Central memory CD4-positive, alpha-beta T cell (primary cell): ENCODE measurements around the gene CDAN1.

ENCODE experiments used
- DNase-seq: peaks from one replicate; pipeline ENCODE4 v3.0.0; 2022

CDAN1 gene

DNA sequence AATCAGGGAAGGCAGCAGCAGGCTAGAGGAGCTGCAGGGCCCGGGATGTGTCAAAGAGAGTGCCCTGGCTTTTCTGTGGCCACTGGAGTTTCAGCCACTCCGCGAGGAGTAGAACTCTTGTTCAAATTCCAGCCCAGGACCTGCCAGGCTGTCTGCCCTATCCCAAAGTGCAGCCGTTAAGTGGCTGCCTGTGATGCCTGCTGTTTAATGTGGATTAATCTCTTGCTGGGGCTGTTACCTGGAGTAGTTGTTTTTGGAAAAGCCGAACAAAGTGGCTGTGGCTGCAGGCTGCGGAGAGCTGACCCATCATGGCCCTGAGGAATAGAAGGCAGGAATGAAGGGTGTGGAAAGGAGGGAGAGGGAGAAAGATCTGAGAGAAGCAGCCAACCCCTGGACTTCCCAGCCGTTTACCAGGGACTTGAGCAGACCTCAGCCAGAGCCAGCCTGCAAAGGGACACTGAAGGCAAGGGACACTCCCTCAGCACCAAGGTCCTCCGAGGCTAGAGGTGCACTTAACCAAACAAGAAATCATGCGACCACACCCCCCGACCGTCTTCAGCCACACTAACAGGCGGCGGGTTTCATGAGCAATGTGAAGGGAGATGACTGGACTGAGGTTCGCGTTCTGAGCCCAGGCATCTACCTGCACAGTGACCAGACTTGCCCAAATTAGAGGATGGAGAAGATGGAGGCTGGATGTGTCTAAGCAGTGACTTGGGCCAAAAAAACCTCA lies 4.7 kb downstream of the CDAN1 start:
- DNase-seq = no peak

- no peak for DNase-seq
Observed at GRCh38 chr15:42731461-42731860, 5.5 kb downstream of the CDAN1 start.

DNA sequence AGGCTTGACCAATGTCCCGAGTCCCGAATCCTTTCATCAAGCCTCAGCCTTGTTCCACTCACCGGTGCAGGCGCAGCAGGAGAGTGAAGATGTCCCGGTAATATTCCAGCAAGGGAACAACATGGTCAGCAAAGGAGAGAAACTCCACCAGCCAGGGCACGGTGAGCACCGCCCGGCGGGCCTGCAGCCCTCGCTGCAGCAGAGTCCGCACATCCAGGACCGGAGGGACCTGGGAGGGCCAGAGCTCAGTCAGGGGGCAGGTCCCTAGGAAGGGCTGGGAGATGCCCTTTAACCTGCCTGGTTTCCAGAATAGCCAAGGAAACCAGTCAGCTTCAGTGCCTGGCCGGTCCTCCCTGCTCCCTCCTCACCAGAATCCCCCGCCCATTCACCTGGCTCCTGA lies 6.4 kb downstream of the CDAN1 start:
- DNase-seq = no peak

DNA sequence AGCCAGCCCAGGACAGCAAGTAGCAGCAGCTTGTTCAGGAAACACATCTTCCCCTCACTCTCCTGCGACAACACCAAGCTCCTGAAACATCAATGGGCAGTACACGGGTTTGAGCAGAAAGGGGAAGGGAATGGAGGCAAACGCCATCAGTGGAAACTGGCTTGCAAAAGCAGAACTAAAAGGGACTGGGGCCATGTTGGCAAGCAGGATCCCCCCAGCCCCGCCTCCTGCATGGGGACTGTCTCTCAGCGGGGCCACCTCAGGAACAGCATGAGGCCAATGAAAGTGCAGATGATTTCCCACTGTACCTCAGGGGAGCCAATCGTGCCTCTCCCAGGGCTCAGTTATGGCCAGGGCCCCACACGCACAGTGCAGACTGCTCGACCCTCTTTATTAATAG lies 6.8 kb downstream of the CDAN1 start:
- DNase-seq = no peak

DNA sequence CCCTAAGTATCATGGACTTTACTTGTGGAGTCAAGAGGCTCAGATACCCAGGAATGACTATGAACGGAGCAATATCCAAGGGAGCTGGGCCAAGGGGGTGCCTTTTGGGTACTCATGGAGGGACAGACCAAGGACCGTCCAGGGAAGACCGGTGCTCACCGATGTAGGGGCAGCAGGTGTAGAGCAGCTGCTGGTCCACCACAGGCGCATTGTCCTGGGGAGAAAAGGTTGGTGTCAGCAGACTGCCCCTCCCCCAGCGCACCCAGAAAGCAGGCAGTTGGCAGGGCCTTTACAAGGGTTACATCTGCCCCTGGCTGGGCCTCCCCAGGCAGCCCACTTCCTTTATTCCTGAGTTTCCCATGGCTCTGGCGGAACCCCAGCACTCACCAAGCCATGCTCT lies 7.5 kb downstream of the CDAN1 start:
- DNase-seq = no peak

GRCh38 chr15:42728972-42729371 lies 8.0 kb downstream of the CDAN1 start:
- DNase-seq = no peak

DNA sequence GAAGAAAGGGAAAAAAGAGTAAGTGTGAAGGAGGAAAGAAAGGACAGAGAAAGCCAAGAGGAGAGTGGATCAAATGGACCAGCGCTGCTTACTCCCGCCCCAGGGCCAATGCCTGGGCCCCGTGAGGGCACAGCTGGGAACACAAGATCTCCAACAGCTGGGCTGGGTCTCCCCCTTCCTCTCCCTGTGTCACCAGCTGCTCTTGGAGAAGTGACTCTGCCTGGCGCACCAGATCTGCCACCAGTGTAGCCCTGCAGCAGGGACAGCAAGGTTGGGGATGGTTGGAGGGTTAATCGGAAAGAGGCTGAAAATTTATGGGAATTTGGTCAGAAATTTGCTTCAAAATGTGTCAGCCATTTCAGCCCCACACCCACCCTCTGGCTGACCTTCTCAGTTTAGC lies 8.4 kb downstream of the CDAN1 start:
- DNase-seq = no peak

DNA sequence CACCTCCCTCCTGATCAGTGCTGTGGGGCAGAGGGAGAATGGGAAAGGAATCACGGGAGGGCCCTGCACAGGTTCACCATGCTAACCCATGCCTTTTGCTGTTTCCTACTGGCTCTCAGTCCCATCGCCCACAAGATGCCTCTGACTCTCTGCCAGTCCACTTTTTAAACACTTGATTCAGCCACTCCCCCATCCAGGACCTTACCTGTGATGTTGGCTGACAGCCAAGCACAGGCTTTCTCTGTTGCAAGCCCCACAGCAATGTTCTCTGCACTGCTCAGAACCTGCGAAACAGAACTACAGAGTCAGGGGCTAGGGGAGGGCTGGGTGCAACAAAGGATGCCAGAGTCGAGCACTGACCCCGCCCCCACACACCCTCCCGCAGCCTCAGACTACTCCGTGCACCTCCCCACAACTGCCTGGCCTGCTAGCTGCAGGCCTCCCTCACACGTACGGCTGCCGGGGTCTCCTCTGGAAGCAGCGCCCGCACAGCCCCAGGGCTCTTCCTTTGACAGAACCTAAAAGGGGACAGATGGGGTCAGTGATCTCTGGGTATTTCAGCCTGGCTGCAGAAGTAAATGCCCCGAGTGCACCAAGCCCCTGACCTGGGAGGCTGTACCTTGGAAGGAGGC lies 9.1 kb downstream of the CDAN1 start:
- no peak for DNase-seq

DNA sequence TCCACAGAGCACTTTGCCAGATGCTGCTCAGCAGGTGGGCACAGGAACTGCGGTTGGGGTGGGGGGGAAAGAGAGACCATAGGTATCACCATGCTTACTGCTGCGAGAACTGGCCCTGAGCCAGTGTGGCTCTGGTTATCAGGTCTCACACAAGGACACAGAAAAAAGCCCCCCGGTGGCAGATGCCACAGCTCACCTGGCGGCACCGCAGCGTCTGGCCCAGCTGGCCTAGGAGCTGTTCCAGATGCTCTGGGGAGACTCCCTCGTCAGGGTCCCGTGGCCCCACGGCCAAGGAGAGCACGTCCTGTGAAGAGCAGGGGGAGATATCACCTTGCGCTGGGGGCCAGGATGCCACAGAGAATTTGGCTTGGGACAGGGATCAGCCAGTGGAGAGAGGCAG lies 10.8 kb downstream of the CDAN1 start:
- no peak for DNase-seq

DNA sequence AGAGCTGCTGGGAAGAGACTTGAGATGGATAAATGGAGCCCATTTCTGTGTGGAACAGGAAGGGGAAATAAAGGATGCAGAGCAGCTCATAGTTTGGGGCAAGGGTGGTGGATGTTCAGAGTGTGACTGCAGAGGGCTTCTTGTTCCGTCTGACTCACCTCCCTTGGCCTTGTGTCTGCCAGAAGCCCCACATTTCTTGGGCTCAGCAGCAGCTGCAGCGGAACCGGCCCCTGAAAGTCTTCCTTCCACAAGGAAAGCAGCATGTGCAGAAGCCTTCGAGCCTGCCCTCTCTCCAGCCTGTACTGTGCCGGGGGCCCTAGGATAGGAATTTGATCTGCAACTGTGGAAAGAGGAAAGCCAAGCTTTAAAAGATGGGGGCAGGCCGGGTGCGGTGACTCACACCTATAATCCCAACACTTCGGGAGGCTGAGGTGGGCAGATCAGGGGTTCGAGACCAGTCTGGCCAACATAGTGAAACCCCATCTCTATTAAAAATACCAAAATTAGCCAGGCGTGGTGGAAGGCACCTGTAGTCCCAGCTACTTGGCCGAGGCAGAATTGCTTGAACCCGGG lies 11.5 kb downstream of the CDAN1 start:
- DNase-seq = no peak

DNA sequence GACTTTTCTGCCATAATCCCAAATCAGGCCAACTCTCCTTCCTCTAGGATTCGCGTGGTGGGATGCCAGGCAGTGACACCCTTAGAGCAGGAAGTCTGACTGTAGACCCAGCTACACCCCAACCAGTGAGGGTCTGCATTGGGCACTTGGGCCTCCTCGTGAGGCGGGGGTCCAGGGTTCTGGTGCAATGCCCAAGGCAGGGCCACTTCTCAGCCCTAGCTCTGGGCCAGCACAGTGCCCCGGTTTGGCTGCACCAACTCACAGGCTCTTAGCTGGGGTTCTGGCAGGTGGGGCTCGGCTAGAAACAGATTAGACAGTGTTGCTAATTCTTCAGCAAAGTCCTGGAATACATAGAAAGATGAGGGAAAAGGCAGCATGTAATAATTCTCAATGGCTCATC lies 12.7 kb downstream of the CDAN1 start:
- DNase-seq = no peak

DNA sequence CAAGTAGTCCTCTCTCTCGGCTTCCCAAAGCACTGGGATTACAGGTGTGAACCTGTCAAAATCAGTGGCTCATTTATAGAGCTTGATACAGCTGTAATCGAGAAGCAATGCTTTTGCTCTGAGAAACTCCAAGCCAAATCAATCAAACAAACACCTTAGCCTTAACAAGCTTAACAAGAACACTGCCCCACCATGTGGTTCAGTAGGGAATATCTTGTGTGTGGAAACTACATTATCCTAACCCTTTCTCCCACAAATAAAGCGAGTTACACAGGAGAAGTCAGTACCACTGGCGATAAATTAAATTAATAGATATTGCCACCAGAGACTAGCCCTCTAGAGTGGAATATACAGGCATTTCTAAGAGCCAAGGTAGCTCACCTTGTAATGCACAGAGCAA lies 13.9 kb downstream of the CDAN1 start:
- no peak for DNase-seq

DNA sequence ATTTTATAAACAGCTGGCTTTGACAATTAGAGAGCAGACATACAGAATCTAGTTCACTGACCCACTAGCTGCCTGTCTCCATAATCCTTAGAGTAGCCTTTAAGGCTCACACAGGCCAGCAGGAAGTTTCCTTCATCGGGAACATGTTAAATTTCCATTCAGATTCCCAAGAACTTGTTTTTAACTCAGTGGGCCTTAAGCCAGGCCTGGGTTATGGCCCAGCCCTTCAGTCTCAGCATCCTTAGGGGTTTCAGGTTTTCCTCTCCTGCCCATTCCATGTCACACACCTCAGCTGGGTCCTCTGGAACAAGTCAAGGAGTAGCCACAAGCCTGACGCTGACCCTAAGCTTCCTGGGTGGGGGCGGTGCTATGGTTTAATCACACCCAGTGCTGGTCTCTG lies 15.0 kb downstream of the CDAN1 start:
- DNase-seq = no peak

DNA sequence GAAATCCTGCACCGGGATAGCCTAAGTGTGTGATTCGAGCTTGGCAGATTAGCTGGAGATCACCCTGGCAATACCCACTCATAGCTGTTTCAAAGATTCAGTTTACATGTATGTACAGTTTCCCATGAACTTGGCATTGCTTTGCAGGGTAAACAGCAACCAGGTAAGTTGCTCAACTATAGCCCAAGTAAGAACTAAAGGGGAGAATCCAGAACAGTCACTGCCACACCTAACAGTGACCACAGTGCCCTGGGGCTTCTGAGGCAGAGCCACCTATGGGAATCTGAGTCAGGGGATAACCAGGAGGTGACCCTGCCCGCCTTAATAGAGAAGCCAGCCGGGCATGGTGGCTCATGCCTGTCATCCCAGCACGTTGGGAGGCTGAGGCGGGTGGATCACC lies 15.9 kb downstream of the CDAN1 start:
- no peak for DNase-seq

- no peak for DNase-seq
Observed at GRCh38 chr15:42720071-42720470, 16.9 kb downstream of the CDAN1 start.

DNA sequence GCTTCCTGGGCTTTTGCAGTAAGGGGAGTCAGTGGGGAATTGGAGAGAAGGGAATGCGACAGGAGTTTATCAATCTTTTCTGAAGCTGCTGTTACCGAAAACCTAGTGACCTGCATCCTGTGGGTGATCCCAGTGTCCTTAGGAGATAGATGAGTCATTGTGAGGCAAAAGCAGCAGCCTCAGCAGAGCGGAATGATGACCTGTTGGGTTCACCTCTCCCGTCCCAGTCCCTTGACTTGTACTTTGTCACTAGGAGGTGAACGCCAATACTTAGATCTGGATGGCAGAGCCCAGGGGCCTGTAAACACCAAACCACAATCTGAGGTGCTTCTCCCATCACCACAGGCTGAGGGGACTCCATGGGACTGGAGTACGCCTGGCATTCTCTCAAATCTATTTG lies 17.9 kb downstream of the CDAN1 start:
- DNase-seq = no peak

- no peak for DNase-seq
Observed at GRCh38 chr15:42716626-42717025, 20.3 kb downstream of the CDAN1 start.

DNA sequence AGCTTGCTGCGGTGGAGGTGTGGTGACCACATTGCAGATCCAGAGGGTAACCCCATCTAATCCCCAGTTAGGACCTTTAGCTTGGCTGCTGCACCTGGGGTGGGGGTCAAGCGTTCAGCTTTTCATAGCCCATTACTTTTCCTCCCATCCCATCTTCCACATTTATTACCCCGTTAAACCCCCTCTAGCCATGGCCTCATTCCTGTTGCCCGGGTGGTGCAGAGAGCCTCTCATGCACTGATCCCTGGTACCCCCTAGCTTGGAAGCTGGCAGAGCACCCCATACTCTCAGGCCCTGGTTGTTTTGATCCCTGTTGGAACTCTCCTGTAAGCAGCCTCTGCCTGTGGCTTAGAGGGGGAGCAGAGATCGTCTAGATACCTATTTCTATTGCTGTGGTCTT lies 20.8 kb downstream of the CDAN1 start:
- no peak for DNase-seq

- no peak for DNase-seq
Observed at GRCh38 chr15:42712584-42712983, 24.3 kb downstream of the CDAN1 start.

- DNase-seq = no peak
Observed at GRCh38 chr15:42711746-42712145, 25.2 kb downstream of the CDAN1 start.

DNA sequence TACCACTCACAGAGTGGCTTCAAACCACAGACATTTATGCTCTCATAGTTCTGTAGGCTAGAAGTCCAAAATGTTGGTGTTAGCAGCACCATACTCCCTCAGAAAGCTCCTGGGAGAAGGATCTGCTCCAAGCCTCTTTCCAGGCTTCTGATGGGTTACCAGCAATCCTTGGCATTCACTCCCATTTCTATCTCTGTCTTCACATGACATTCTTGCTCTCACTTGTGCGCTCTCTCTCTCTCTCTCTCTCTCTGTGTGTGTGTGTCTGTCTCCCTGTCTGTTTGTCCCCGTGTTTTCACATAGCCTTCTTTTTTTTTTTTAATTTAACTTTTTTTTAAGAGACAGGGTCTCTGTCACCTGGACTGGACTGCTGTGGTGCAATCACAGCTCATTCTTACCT lies 26.3 kb downstream of the CDAN1 start:
- no peak for DNase-seq

DNA sequence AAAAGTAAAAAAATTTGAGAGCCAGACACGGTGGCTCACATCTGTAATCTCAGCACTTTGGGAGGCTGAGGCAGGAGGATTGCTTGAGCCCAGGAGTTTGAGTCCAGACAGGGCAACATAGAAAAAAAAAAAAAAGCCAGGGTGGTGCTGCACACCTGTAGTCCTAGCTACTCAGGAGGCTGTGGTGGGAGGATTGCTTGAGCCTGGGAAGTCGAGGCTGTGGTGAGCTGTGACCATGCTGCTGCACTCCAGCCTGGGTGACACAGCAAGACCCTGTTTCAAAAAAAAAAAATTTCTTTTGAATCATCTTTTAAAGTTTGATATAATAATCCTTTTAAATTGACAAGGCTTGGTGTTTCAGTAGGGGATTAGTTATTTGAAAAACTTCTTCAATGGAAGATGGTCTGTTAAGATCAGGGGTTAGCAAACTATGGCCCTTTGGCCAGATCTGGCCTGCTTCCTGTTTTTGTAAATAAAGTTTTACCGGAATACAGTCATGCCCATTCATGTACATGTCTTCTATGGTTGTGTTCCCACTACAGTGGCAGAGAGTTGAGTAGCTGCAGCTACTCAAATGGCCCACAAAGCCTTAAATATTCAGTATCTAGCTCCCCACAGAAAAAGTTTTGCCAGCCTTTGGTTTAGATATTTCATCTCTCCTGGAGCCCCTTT lies 28.9 kb downstream of the CDAN1 start:
- no peak for DNase-seq

- no peak for DNase-seq
Observed at GRCh38 chr15:42707068-42707467, 29.9 kb downstream of the CDAN1 start.

DNA sequence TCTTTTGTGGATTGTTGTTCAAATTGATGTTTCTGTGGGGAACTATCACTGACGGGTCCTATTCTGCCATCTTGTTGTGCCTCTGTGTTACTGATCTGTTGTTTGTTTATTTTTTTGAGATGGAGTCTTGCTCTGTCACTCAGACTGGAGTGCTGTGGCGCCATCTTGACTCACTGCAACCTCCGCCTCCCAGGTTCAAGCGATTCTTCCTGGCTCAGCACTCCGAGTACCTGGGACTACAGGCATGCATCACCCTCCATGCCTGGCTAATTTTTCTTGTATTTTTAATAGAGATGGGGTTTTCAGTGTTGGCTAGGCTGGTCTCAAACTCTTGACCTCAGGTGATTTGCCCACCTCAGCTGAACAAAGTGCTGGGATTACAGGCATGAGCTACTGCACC lies 31.6 kb downstream of the CDAN1 start:
- no peak for DNase-seq
